SK-N-SH treated with all-trans-retinoic acid at 6 μM for 48 hours (cell line): ENCODE measurements around the gene ARHGEF2.

Experiments used
- ATAC-seq: fragments of 200-7000 bp; cut with Tn5 transposase; 3 replicates; pipeline ENCODE4 v1.9.1; 2020; ENCODE audit warnings: mild to moderate bottlenecking, moderate library complexity
- ARNTL ChIP-seq: fragments of 450-650 bp; formaldehyde crosslinking; IDR thresholded peaks from 2 replicates; pipeline ENCODE4 v1.5.0; 2020; ENCODE audit warnings: low read depth, mild to moderate bottlenecking, moderate library complexity, borderline replicate concordance
- CSDC2 ChIP-seq: fragments of 250-450 bp; sonication (Bioruptor Pico); IDR thresholded peaks from 2 replicates; pipeline ENCODE4 v1.5.0; 2020; ENCODE audit warnings: mild to moderate bottlenecking, moderate library complexity
- ESRRG ChIP-seq: fragments of 250-450 bp; sonication (Bioruptor Pico); IDR thresholded peaks from 2 replicates; pipeline ENCODE4 v1.6.1; 2021; ENCODE audit warnings: mild to moderate bottlenecking
- GLIS3 ChIP-seq: fragments of 250-450 bp; sonication (Bioruptor Pico); IDR thresholded peaks from 2 replicates; pipeline ENCODE4 v1.5.0; 2020; ENCODE audit warnings: mild to moderate bottlenecking, moderate library complexity
- ISL1 ChIP-seq: fragments of 250-450 bp; sonication (Bioruptor Pico); IDR thresholded peaks from 2 replicates; pipeline ENCODE4 v2.1.2; 2022; ENCODE audit warnings: mild to moderate bottlenecking, moderate library complexity
- OSR1 ChIP-seq: fragments of 250-450 bp; sonication (Bioruptor Pico); IDR thresholded peaks from 2 replicates; pipeline ENCODE4 v1.8.0; 2022; ENCODE audit warnings: moderate library complexity, mild to moderate bottlenecking, inconsistent platforms
- POU6F1 ChIP-seq: fragments of 250-450 bp; sonication (Bioruptor Pico); IDR thresholded peaks from 2 replicates; pipeline ENCODE4 v1.8.0; 2021; ENCODE audit warnings: low read depth, mild to moderate bottlenecking, moderate library complexity, borderline replicate concordance
- PPARA ChIP-seq: fragments of 250-450 bp; sonication (Bioruptor Pico); IDR thresholded peaks from 2 replicates; pipeline ENCODE4 v1.5.0; 2020; ENCODE audit warnings: mild to moderate bottlenecking, borderline replicate concordance
- RARB ChIP-seq: fragments of 250-450 bp; sonication (Bioruptor Pico); IDR thresholded peaks from 2 replicates; pipeline ENCODE4 v1.8.0; 2021; ENCODE audit warnings: mild to moderate bottlenecking, moderate library complexity
- SNAI2 ChIP-seq: fragments of 250-450 bp; sonication (Bioruptor Pico); IDR thresholded peaks from 2 replicates; pipeline ENCODE4 v1.5.0; 2020; ENCODE audit warnings: mild to moderate bottlenecking, moderate library complexity
- TCF4 ChIP-seq: fragments of 250-450 bp; sonication (Bioruptor Pico); IDR thresholded peaks from 2 replicates; pipeline ENCODE4 v1.8.0; 2021; ENCODE audit warnings: mild to moderate bottlenecking, moderate library complexity, borderline replicate concordance
- TSHZ2 ChIP-seq: fragments of 250-450 bp; sonication (Bioruptor Pico); IDR thresholded peaks from 2 replicates; pipeline ENCODE4 v1.5.0; 2020; ENCODE audit warnings: mild to moderate bottlenecking, moderate library complexity
- ZFP3 ChIP-seq: fragments of 250-450 bp; sonication (Bioruptor Pico); IDR thresholded peaks from 2 replicates; pipeline ENCODE4 v1.5.0; 2020; ENCODE audit warnings: mild to moderate bottlenecking, moderate library complexity
- ZFP30 ChIP-seq: fragments of 450-650 bp; formaldehyde crosslinking; IDR thresholded peaks from 2 replicates; pipeline ENCODE4 v1.5.0; 2022; ENCODE audit warnings: mild to moderate bottlenecking, moderate library complexity
- ZNF8 ChIP-seq: fragments of 450-650 bp; formaldehyde crosslinking; IDR thresholded peaks from 2 replicates; pipeline ENCODE4 v1.5.0; 2020; ENCODE audit warnings: mild to moderate bottlenecking, moderate library complexity
- TF ChIP-seq, protein P1 (sequence below): fragments of 250-450 bp; sonication (Bioruptor Pico); IDR thresholded peaks from 2 replicates; pipeline ENCODE4 v1.8.0; 2020; ENCODE audit warnings: mild to moderate bottlenecking, moderate library complexity, borderline replicate concordance

The ARHGEF2 gene

GRCh38 chr1:155993595-155993994 is 15.2 kb upstream of the ARHGEF2 start:
- TF ChIP-seq ESRRG (CRISPR knock-in tag), result no peak
- TF ChIP-seq ZNF8 (CRISPR knock-in tag), result no peak
- no peak for TF ChIP-seq TSHZ2 (CRISPR knock-in tag)
- no peak for TF ChIP-seq GLIS3 (CRISPR knock-in tag)
- TF ChIP-seq CSDC2, result no peak
- no peak for TF ChIP-seq ZFP3 (CRISPR knock-in tag)
- no peak for ATAC-seq

- ATAC-seq, result no peak
These were observed 11.8 kb upstream of the ARHGEF2 start for GRCh38 chr1:155990005-155990739.

More at GRCh38 chr1:155990005-155990739, 11.8 kb upstream of the ARHGEF2 start:
- TF ChIP-seq PPARA (CRISPR knock-in tag) (no peak), ARNTL (CRISPR knock-in tag) (no peak), TCF4 (CRISPR knock-in tag) (no peak), ZFP30 (CRISPR knock-in tag) (no peak), ZNF8 (CRISPR knock-in tag) (no peak), POU6F1 (CRISPR knock-in tag) (no peak), ESRRG (CRISPR knock-in tag) (no peak), CSDC2 (no peak), ISL1 (CRISPR knock-in tag) (no peak), TSHZ2 (CRISPR knock-in tag) (no peak), OSR1 (CRISPR knock-in tag) (no peak), SNAI2 (CRISPR knock-in tag) (no peak), RARB (CRISPR knock-in tag) (no peak), ZFP3 (CRISPR knock-in tag) (no peak)
- TF ChIP-seq, protein P1, sequence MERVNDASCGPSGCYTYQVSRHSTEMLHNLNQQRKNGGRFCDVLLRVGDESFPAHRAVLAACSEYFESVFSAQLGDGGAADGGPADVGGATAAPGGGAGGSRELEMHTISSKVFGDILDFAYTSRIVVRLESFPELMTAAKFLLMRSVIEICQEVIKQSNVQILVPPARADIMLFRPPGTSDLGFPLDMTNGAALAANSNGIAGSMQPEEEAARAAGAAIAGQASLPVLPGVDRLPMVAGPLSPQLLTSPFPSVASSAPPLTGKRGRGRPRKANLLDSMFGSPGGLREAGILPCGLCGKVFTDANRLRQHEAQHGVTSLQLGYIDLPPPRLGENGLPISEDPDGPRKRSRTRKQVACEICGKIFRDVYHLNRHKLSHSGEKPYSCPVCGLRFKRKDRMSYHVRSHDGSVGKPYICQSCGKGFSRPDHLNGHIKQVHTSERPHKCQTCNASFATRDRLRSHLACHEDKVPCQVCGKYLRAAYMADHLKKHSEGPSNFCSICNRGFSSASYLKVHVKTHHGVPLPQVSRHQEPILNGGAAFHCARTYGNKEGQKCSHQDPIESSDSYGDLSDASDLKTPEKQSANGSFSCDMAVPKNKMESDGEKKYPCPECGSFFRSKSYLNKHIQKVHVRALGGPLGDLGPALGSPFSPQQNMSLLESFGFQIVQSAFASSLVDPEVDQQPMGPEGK, result no peak
